HepG2 (cell line): ENCODE measurements around the gene TXNL4A. TPM values are rescaled to one million over a fixed set of nuclear protein-coding genes. Genes with fewer than 3 reads are reported as not detected.

Experiments used
- CENPT ChIP-seq: sonication (generic); formaldehyde crosslinking; IDR thresholded peaks from 2 replicates; pipeline ENCODE4 v1.8.0; 2022; ENCODE audit warnings: low read depth, mild to moderate bottlenecking, moderate library complexity, missing genetic modification reagents
- CENPX ChIP-seq: sonication (generic); formaldehyde crosslinking; IDR thresholded peaks from 2 replicates; pipeline ENCODE4 v1.9.0; 2021; ENCODE audit warnings: mild to moderate bottlenecking, missing genetic modification reagents, moderate library complexity
- FIP1L1 ChIP-seq: fragments of 200-400 bp; formaldehyde crosslinking; IDR thresholded peaks from 2 replicates; pipeline ENCODE4 v1.6.1; 2018; ENCODE audit warnings: low read depth, mild to moderate bottlenecking, low read length, moderate library complexity, borderline replicate concordance; ENCODE audit not compliant: insufficient read depth
- FOSL1 ChIP-seq: sonication (generic); formaldehyde crosslinking; IDR thresholded peaks from 2 replicates; pipeline ENCODE4 v1.9.0; 2021; ENCODE audit warnings: missing genetic modification reagents, borderline replicate concordance
- HOXD1 ChIP-seq: sonication (generic); formaldehyde crosslinking; IDR thresholded peaks from 2 replicates; pipeline ENCODE4 v1.5.0; 2020; ENCODE audit warnings: missing genetic modification reagents
- KLF16 ChIP-seq, 2 experiments: sonication (generic) in 1 of 2; formaldehyde crosslinking in 1 of 2; IDR thresholded peaks; 2 replicates each; pipeline versions ENCODE4 v1.6.1 to v1.8.0; 2016 to 2023; ENCODE audit warnings: missing genetic modification reagents in 2 of 2, missing compliant biosample characterization in 1 of 2
- MTERF4 ChIP-seq: sonication (generic); formaldehyde crosslinking; IDR thresholded peaks from 2 replicates; pipeline ENCODE4 v1.8.0; 2023; ENCODE audit warnings: mild to moderate bottlenecking, missing genetic modification reagents
- PCBP2 ChIP-seq: fragments of 200-400 bp; formaldehyde crosslinking; optimal IDR thresholded peaks from 2 replicates; pipeline ENCODE3; 2018; ENCODE audit warnings: low read length, low read depth; ENCODE audit not compliant: poor library complexity, severe bottlenecking
- PHF20 ChIP-seq: sonication (generic); formaldehyde crosslinking; IDR thresholded peaks from 2 replicates; pipeline ENCODE4 v1.5.0; 2020; ENCODE audit warnings: mild to moderate bottlenecking, missing genetic modification reagents
- PITX1 ChIP-seq: sonication (generic); formaldehyde crosslinking; IDR thresholded peaks from 2 replicates; pipeline ENCODE4 v1.5.1; 2020; ENCODE audit warnings: mild to moderate bottlenecking, missing genetic modification reagents
- RFX1 ChIP-seq: fragments of 450-650 bp; IDR thresholded peaks from 2 replicates; pipeline ENCODE4 v1.6.1; 2017
- SRSF4 ChIP-seq: fragments of 200-400 bp; formaldehyde crosslinking; IDR thresholded peaks from one replicate; pipeline ENCODE4 v1.6.1; 2018; ENCODE audit warnings: mild to moderate bottlenecking, low read depth, low read length, moderate library complexity; ENCODE audit not compliant: poor library complexity, severe bottlenecking
- THAP8 ChIP-seq: sonication (generic); formaldehyde crosslinking; IDR thresholded peaks from 2 replicates; pipeline ENCODE4 v1.5.1; 2020; ENCODE audit warnings: missing genetic modification reagents, mild to moderate bottlenecking, borderline replicate concordance
- TMF1 ChIP-seq: sonication (generic); formaldehyde crosslinking; IDR thresholded peaks from 2 replicates; pipeline ENCODE4 v1.8.1; 2022; ENCODE audit warnings: low read depth, missing genetic modification reagents
- TRIM24 ChIP-seq: sonication (generic); formaldehyde crosslinking; IDR thresholded peaks from 2 replicates; pipeline ENCODE4 v1.8.0; 2022; ENCODE audit warnings: mild to moderate bottlenecking, missing genetic modification reagents
- YEATS2 ChIP-seq: sonication (generic); formaldehyde crosslinking; IDR thresholded peaks from 2 replicates; pipeline ENCODE4 v1.4.0; 2020; ENCODE audit warnings: missing genetic modification reagents, borderline replicate concordance
- ZKSCAN1 ChIP-seq: fragments of 150-350 bp; IDR thresholded peaks from 2 replicates; pipeline ENCODE4 v1.6.1; 2014; ENCODE audit warnings: low read length
- ZNF296 ChIP-seq: sonication (generic); formaldehyde crosslinking; conservative IDR thresholded peaks from 2 replicates; pipeline ENCODE4 v1.5.0; 2020; ENCODE audit warnings: mild to moderate bottlenecking, missing genetic modification reagents
- ZNF383 ChIP-seq: sonication (generic); formaldehyde crosslinking; IDR thresholded peaks from 2 replicates; pipeline ENCODE4 v1.4.0; 2020; ENCODE audit warnings: missing genetic modification reagents, mild to moderate bottlenecking, borderline replicate concordance
- ZNF570 ChIP-seq: sonication (generic); formaldehyde crosslinking; IDR thresholded peaks from 2 replicates; pipeline ENCODE4 v1.4.0; 2020; ENCODE audit warnings: mild to moderate bottlenecking, missing genetic modification reagents, borderline replicate concordance
- ZNF644 ChIP-seq: IDR thresholded peaks from 2 replicates; pipeline ENCODE4 v1.6.1; 2016; ENCODE audit warnings: low read depth
- ZNF879 ChIP-seq: sonication (generic); formaldehyde crosslinking; IDR thresholded peaks from 2 replicates; pipeline ENCODE4 v1.8.1; 2023; ENCODE audit warnings: missing genetic modification reagents
- polyA plus RNA-seq, 8 experiments: library from polyadenylated mRNA; depleted of rRNA in 3 of 8; stranded (reverse) in 7 of 8; unstranded in 1 of 8; fragments of >200 nt; fragmentation: Illumina TruSeq in 4 of 8; extraction: Trizol in 4 of 8; gene quantifications; 2 replicates each; pipeline versions ENCODE4 v1.2.1 to v1.2.3, GENCODE V29; 2011 to 2016; ENCODE audit warnings: low read depth in 4 of 8, missing spikeins in 1 of 8, mixed read lengths in 1 of 8; ENCODE audit not compliant: insufficient read depth in 1 of 8
- total RNA-seq, 5 experiments: library from RNA; depleted of rRNA; stranded (reverse); fragments of >200 nt; fragmentation: Illumina TruSeq; extraction: Trizol; gene quantifications; 2 replicates each; pipeline ENCODE4 v1.2.3, GENCODE V29; 2016; ENCODE audit warnings: low read depth in 1 of 5
- TF ChIP-seq, protein P1 (sequence below): sonication (generic); formaldehyde crosslinking; IDR thresholded peaks from 2 replicates; pipeline ENCODE4 v1.4.0; 2020; ENCODE audit warnings: missing genetic modification reagents
- TF ChIP-seq, protein P2 (sequence below): sonication (generic); formaldehyde crosslinking; IDR thresholded peaks from 2 replicates; pipeline ENCODE4 v1.4.0; 2020; ENCODE audit warnings: low read depth, mild to moderate bottlenecking, missing genetic modification reagents
- TF ChIP-seq, protein P3 (sequence below): sonication (generic); formaldehyde crosslinking; IDR thresholded peaks from 2 replicates; pipeline ENCODE4 v1.4.0; 2020; ENCODE audit warnings: mild to moderate bottlenecking, missing genetic modification reagents
- TF ChIP-seq, protein P4 (sequence below): fragments of 450-650 bp; IDR thresholded peaks from 2 replicates; pipeline ENCODE4 v1.6.1; 2017

Gene TXNL4A
- total and polyA plus RNA-seq, 2 of the 13 experiments (the other 11 are each of a cell fraction or from before 2014, with no cell fraction given) = 172 to 202 TPM

DNA sequence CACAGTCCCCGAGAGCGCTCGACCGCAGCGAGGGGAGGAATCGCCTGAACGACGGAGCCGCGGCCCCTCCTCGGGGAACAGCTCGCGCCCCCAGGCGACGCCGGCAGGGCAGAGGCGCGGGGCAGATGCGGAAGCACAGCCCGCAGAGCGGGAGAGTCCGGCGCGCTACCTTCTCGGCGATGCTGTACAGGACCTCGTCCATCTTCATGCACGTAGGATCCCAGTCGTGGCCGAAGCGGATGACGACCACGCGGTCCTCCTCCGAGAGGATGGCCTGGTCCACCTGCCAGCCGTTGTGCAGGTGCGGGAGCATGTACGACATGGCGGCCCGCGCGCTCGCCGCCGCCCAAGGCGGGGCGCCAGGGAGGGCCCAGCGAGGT lies 302 bp downstream of the TXNL4A start (continued):
- TF ChIP-seq CENPT (CRISPR knock-in tag) (no peak), THAP8 (CRISPR knock-in tag) (no peak), ZKSCAN1 (no peak), SRSF4 (no peak), PITX1 (CRISPR knock-in tag) (peak; percentile 40; the same call in 1 of the 2 replicates), MTERF4 (CRISPR knock-in tag) (no peak), PHF20 (CRISPR knock-in tag) (no peak; the same call in 1 of the 2 replicates), TRIM24 (CRISPR knock-in tag) (no peak), ZNF644 (no peak), RFX1 (no peak), CENPX (no peak), YEATS2 (CRISPR knock-in tag) (no peak; the same call in 1 of the 2 replicates), PCBP2 (no peak), ZNF879 (no peak), HOXD1 (no peak), ZNF296 (CRISPR knock-in tag) (no peak), TMF1 (CRISPR knock-in tag) (peak; percentile 78), ZNF570 (CRISPR knock-in tag) (no peak), KLF16 (CRISPR knock-in tag; IDR thresholded peaks at IDR 0.05) (peak in 1 of 2 experiments; percentile 29; a peak in 1 of 4 replicates), FIP1L1 (no peak), FOSL1 (CRISPR knock-in tag) (no peak), ZNF383 (CRISPR knock-in tag) (no peak)
- TF ChIP-seq, protein P1, sequence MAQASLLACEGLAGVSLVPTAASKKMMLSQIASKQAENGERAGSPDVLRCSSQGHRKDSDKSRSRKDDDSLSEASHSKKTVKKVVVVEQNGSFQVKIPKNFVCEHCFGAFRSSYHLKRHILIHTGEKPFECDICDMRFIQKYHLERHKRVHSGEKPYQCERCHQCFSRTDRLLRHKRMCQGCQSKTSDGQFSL (CRISPR knock-in tag) = no peak
- TF ChIP-seq, protein P2, sequence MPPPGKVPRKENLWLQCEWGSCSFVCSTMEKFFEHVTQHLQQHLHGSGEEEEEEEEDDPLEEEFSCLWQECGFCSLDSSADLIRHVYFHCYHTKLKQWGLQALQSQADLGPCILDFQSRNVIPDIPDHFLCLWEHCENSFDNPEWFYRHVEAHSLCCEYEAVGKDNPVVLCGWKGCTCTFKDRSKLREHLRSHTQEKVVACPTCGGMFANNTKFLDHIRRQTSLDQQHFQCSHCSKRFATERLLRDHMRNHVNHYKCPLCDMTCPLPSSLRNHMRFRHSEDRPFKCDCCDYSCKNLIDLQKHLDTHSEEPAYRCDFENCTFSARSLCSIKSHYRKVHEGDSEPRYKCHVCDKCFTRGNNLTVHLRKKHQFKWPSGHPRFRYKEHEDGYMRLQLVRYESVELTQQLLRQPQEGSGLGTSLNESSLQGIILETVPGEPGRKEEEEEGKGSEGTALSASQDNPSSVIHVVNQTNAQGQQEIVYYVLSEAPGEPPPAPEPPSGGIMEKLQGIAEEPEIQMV (CRISPR knock-in tag) = peak; percentile 75
- TF ChIP-seq, protein P3, sequence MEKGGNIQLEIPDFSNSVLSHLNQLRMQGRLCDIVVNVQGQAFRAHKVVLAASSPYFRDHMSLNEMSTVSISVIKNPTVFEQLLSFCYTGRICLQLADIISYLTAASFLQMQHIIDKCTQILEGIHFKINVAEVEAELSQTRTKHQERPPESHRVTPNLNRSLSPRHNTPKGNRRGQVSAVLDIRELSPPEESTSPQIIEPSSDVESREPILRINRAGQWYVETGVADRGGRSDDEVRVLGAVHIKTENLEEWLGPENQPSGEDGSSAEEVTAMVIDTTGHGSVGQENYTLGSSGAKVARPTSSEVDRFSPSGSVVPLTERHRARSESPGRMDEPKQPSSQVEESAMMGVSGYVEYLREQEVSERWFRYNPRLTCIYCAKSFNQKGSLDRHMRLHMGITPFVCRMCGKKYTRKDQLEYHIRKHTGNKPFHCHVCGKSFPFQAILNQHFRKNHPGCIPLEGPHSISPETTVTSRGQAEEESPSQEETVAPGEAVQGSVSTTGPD (CRISPR knock-in tag) = no peak
- TF ChIP-seq, protein P4, sequence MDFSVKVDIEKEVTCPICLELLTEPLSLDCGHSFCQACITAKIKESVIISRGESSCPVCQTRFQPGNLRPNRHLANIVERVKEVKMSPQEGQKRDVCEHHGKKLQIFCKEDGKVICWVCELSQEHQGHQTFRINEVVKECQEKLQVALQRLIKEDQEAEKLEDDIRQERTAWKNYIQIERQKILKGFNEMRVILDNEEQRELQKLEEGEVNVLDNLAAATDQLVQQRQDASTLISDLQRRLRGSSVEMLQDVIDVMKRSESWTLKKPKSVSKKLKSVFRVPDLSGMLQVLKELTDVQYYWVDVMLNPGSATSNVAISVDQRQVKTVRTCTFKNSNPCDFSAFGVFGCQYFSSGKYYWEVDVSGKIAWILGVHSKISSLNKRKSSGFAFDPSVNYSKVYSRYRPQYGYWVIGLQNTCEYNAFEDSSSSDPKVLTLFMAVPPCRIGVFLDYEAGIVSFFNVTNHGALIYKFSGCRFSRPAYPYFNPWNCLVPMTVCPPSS = no peak
